Measurements from ENCODE around the gene DOK6. TPM values are rescaled to one million over a fixed set of nuclear protein-coding genes. Genes with fewer than 3 reads are reported as not detected.

Gene DOK6
- total RNA-seq, 1 experiment from 2014 or later, result 4.1 TPM

DNA sequence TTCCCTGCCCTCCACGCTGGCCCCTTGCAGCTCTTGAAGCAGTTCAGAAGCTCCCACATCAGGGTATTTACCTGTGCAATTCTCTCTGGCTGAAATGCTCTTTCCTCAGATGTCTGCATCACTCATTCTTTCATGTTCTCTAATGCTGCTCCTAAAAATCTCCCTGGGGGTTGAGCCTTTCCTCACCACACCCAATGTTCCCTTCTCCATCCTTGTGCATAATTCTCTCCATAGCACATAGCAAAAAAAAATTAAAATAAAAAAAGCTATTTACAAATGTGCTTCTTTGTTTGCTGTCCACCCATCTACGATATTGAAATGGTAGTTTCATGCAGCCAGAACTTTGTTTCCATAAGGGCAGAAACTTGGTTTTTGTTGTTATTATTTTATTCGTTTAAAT is 155.5 kb downstream of the DOK6 start:
- no peak for TF ChIP-seq RELA (CRISPR knock-in tag; IDR thresholded peaks at IDR 0.05; ENCODE audit: borderline replicate concordance)
- no peak for TF ChIP-seq NR2C2 (CRISPR knock-in tag; IDR thresholded peaks at IDR 0.05)
- TF ChIP-seq, protein P1, sequence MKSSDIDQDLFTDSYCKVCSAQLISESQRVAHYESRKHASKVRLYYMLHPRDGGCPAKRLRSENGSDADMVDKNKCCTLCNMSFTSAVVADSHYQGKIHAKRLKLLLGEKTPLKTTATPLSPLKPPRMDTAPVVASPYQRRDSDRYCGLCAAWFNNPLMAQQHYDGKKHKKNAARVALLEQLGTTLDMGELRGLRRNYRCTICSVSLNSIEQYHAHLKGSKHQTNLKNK (CRISPR knock-in tag; IDR thresholded peaks at IDR 0.05), result no peak
- no peak for TF ChIP-seq ELF4 (CRISPR knock-in tag; IDR thresholded peaks at IDR 0.05; ENCODE audit: low read depth)
- TF ChIP-seq ESRRA (CRISPR knock-in tag; IDR thresholded peaks at IDR 0.05; ENCODE audit: borderline replicate concordance), result no peak
- TF ChIP-seq ZBTB21 (CRISPR knock-in tag; IDR thresholded peaks at IDR 0.05; ENCODE audit: borderline replicate concordance), result no peak
- TF ChIP-seq, protein P2, sequence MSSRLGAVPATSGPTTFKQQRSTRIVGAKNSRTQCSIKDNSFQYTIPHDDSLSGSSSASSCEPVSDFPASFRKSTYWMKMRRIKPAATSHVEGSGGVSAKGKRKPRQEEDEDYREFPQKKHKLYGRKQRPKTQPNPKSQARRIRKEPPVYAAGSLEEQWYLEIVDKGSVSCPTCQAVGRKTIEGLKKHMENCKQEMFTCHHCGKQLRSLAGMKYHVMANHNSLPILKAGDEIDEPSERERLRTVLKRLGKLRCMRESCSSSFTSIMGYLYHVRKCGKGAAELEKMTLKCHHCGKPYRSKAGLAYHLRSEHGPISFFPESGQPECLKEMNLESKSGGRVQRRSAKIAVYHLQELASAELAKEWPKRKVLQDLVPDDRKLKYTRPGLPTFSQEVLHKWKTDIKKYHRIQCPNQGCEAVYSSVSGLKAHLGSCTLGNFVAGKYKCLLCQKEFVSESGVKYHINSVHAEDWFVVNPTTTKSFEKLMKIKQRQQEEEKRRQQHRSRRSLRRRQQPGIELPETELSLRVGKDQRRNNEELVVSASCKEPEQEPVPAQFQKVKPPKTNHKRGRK (CRISPR knock-in tag; IDR thresholded peaks at IDR 0.05; ENCODE audit: borderline replicate concordance), result no peak
- TF ChIP-seq SP1 (CRISPR knock-in tag; conservative IDR thresholded peaks at IDR 0.05), result no peak
- TF ChIP-seq, protein P3, sequence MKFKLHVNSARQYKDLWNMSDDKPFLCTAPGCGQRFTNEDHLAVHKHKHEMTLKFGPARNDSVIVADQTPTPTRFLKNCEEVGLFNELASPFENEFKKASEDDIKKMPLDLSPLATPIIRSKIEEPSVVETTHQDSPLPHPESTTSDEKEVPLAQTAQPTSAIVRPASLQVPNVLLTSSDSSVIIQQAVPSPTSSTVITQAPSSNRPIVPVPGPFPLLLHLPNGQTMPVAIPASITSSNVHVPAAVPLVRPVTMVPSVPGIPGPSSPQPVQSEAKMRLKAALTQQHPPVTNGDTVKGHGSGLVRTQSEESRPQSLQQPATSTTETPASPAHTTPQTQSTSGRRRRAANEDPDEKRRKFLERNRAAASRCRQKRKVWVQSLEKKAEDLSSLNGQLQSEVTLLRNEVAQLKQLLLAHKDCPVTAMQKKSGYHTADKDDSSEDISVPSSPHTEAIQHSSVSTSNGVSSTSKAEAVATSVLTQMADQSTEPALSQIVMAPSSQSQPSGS (CRISPR knock-in tag; IDR thresholded peaks at IDR 0.05; ENCODE audit: borderline replicate concordance, low read depth), result no peak
- TF ChIP-seq, protein P4, sequence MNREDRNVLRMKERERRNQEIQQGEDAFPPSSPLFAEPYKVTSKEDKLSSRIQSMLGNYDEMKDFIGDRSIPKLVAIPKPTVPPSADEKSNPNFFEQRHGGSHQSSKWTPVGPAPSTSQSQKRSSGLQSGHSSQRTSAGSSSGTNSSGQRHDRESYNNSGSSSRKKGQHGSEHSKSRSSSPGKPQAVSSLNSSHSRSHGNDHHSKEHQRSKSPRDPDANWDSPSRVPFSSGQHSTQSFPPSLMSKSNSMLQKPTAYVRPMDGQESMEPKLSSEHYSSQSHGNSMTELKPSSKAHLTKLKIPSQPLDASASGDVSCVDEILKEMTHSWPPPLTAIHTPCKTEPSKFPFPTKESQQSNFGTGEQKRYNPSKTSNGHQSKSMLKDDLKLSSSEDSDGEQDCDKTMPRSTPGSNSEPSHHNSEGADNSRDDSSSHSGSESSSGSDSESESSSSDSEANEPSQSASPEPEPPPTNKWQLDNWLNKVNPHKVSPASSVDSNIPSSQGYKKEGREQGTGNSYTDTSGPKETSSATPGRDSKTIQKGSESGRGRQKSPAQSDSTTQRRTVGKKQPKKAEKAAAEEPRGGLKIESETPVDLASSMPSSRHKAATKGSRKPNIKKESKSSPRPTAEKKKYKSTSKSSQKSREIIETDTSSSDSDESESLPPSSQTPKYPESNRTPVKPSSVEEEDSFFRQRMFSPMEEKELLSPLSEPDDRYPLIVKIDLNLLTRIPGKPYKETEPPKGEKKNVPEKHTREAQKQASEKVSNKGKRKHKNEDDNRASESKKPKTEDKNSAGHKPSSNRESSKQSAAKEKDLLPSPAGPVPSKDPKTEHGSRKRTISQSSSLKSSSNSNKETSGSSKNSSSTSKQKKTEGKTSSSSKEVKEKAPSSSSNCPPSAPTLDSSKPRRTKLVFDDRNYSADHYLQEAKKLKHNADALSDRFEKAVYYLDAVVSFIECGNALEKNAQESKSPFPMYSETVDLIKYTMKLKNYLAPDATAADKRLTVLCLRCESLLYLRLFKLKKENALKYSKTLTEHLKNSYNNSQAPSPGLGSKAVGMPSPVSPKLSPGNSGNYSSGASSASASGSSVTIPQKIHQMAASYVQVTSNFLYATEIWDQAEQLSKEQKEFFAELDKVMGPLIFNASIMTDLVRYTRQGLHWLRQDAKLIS (CRISPR knock-in tag; IDR thresholded peaks at IDR 0.05; ENCODE audit: borderline replicate concordance), result no peak
- TF ChIP-seq, protein P5, sequence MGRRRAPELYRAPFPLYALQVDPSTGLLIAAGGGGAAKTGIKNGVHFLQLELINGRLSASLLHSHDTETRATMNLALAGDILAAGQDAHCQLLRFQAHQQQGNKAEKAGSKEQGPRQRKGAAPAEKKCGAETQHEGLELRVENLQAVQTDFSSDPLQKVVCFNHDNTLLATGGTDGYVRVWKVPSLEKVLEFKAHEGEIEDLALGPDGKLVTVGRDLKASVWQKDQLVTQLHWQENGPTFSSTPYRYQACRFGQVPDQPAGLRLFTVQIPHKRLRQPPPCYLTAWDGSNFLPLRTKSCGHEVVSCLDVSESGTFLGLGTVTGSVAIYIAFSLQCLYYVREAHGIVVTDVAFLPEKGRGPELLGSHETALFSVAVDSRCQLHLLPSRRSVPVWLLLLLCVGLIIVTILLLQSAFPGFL (CRISPR knock-in tag; IDR thresholded peaks at IDR 0.05; ENCODE audit: borderline replicate concordance), result no peak
- TF ChIP-seq TEAD1 (CRISPR knock-in tag; IDR thresholded peaks at IDR 0.05), result no peak
- no peak for TF ChIP-seq JUN (CRISPR knock-in tag; IDR thresholded peaks at IDR 0.05)
- TF ChIP-seq FOXK1 (CRISPR knock-in tag; IDR thresholded peaks at IDR 0.05), result no peak
- TF ChIP-seq, protein P6, sequence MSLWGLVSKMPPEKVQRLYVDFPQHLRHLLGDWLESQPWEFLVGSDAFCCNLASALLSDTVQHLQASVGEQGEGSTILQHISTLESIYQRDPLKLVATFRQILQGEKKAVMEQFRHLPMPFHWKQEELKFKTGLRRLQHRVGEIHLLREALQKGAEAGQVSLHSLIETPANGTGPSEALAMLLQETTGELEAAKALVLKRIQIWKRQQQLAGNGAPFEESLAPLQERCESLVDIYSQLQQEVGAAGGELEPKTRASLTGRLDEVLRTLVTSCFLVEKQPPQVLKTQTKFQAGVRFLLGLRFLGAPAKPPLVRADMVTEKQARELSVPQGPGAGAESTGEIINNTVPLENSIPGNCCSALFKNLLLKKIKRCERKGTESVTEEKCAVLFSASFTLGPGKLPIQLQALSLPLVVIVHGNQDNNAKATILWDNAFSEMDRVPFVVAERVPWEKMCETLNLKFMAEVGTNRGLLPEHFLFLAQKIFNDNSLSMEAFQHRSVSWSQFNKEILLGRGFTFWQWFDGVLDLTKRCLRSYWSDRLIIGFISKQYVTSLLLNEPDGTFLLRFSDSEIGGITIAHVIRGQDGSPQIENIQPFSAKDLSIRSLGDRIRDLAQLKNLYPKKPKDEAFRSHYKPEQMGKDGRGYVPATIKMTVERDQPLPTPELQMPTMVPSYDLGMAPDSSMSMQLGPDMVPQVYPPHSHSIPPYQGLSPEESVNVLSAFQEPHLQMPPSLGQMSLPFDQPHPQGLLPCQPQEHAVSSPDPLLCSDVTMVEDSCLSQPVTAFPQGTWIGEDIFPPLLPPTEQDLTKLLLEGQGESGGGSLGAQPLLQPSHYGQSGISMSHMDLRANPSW (CRISPR knock-in tag; conservative IDR thresholded peaks at IDR 0.05; ENCODE audit: low read depth), result no peak
- TF ChIP-seq ZNF396 (CRISPR knock-in tag; IDR thresholded peaks at IDR 0.05; ENCODE audit: borderline replicate concordance), result no peak
- Mint-ChIP-seq H3K36me3 (no peaks in the 10 kb centered on the region), H3K27ac (no peak overlapping the region), H3K27me3 (ENCODE audit: low read depth) (no peaks in the 10 kb centered on the region), H3K4me3 (no peak overlapping the region), H3K9me3 (peaks cover 1% of the 10 kb centered on the region), H3K4me1 (peaks cover 7% of the 10 kb centered on the region)
- ChIA-PET POLR2A (no interaction called here), CTCF (no interaction called here)
- ATAC-seq, result no peak
- DNase-seq (ENCODE audit: low spot score), result no peak

Data from WTC11 (cell line).